Natural killer cell treated with Interleukin-12 subunit alpha and Interleukin-12 subunit beta and Interleukin-15 and Interleukin-18, amount 100 ng/mL, for 72 hours (primary cell): ENCODE data around the gene GALR2. TPM values are rescaled to one million over a fixed set of nuclear protein-coding genes. Genes with fewer than 3 reads are reported as not detected.

Experiments
- ATAC-seq, 2 donors: fragments of 150-1000 bp; cut with Tn5 transposase in 1 of 2; sonication (Bioruptor Pico), chemical (Tn5 transposase) in 1 of 2; 2 replicates each; pipeline ENCODE4 v1.10.0; 2021
- DNase-seq: peaks from one replicate; pipeline ENCODE4 v3.0.0; 2022; ENCODE audit warnings: low spot score
- H3K27ac Mint-ChIP-seq, 2 donors: 1 replicate in 1 of 2; 2 replicates in 1 of 2; pipeline ENCODE4 v1.8.0; 2022; ENCODE audit warnings: mixed read lengths in 2 of 2, mild to moderate bottlenecking in 1 of 2, moderate library complexity in 1 of 2
- H3K27me3 Mint-ChIP-seq, 2 donors: 1 replicate in 1 of 2; 2 replicates in 1 of 2; pipeline ENCODE4 v1.8.0; 2022; ENCODE audit warnings: mixed read lengths in 2 of 2
- H3K36me3 Mint-ChIP-seq: one replicate; pipeline ENCODE4 v1.8.0; 2022; ENCODE audit warnings: mixed read lengths
- H3K4me1 Mint-ChIP-seq, 2 donors: 1 replicate in 1 of 2; 2 replicates in 1 of 2; pipeline ENCODE4 v1.8.0; 2022; ENCODE audit warnings: low read depth in 2 of 2, mixed read lengths in 2 of 2, mild to moderate bottlenecking in 1 of 2
- H3K4me3 Mint-ChIP-seq: one replicate; pipeline ENCODE4 v1.8.0; 2022; ENCODE audit warnings: mixed read lengths
- H3K9me3 Mint-ChIP-seq: 2 replicates; pipeline ENCODE4 v1.8.0; 2022; ENCODE audit warnings: mixed read lengths
- total RNA-seq, 2 donors: library from RNA; stranded (reverse); gene quantifications; one replicate each; pipeline ENCODE4 v1.2.3, GENCODE V29; 2022

The GALR2 gene
- total RNA-seq, 2 donors from 2014 or later, result 0.21 to 0.75 TPM

GRCh38 chr17:76079956-76080767, 5.6 kb downstream of the GALR2 start:
- Mint-ChIP-seq H3K27me3 (peaks cover 21 to 31% of the 10 kb centered on the region in 2 donors), H3K27ac (no peak overlapping the region), H3K4me3 (no peak overlapping the region), H3K4me1 (peaks cover 10 to 13% of the 10 kb centered on the region in 2 donors), H3K9me3 (no peaks in the 10 kb centered on the region), H3K36me3 (peaks cover 7% of the 10 kb centered on the region)
- DNase-seq, result no peak
- ATAC-seq, result peak in 1 of 2 donors; percentile 16

GRCh38 chr17:76080768-76081287, 6.2 kb downstream of the GALR2 start:
- ATAC-seq, result no peak
- Mint-ChIP-seq H3K4me3 (no peak overlapping the region), H3K9me3 (no peaks in the 10 kb centered on the region), H3K36me3 (peaks cover 7% of the 10 kb centered on the region), H3K27me3 (peaks cover 16 to 26% of the 10 kb centered on the region in 2 donors), H3K4me1 (peaks cover 5 to 11% of the 10 kb centered on the region in 2 donors), H3K27ac (no peak overlapping the region)
- DNase-seq, result no peak

GRCh38 chr17:76081295-76082210, 7.0 kb downstream of the GALR2 start:
- H3K4me1 Mint-ChIP-seq, result peaks cover 5 to 9% of the 10 kb centered on the region in 2 donors
- H3K4me3 Mint-ChIP-seq, result no peak overlapping the region
- H3K27ac Mint-ChIP-seq, result no peak overlapping the region
- H3K9me3 Mint-ChIP-seq, result no peaks in the 10 kb centered on the region
- no peak for DNase-seq
- peaks cover 7% of the 10 kb centered on the region for H3K36me3 Mint-ChIP-seq
- H3K27me3 Mint-ChIP-seq, result peaks cover 16 to 25% of the 10 kb centered on the region in 2 donors
- no peak for ATAC-seq

GRCh38 chr17:76082326-76083251, 8.0 kb downstream of the GALR2 start:
- Mint-ChIP-seq H3K27me3 (peaks cover 6 to 15% of the 10 kb centered on the region in 2 donors), H3K9me3 (no peaks in the 10 kb centered on the region), H3K36me3 (peaks cover 7% of the 10 kb centered on the region), H3K27ac (no peak overlapping the region), H3K4me1 (no peaks in the 10 kb centered on the region), H3K4me3 (no peak overlapping the region)
- DNase-seq (no peak), ATAC-seq (no peak)

GRCh38 chr17:76083536-76084182, 9.1 kb downstream of the GALR2 start:
- Mint-ChIP-seq H3K27ac (no peak overlapping the region), H3K9me3 (no peaks in the 10 kb centered on the region), H3K36me3 (peaks cover 7% of the 10 kb centered on the region), H3K27me3 (peaks cover 2 to 8% of the 10 kb centered on the region in 2 donors), H3K4me3 (no peak overlapping the region), H3K4me1 (peaks cover 0 to 2% of the 10 kb centered on the region in 2 donors)
- DNase-seq (peak; percentile 58), ATAC-seq (no peak)

GRCh38 chr17:76085066-76085730, 10.6 kb downstream of the GALR2 start:
- H3K27ac Mint-ChIP-seq, result no peak overlapping the region
- no peaks in the 10 kb centered on the region for H3K9me3 Mint-ChIP-seq
- DNase-seq (no peak), ATAC-seq (no peak)
- peaks cover 7% of the 10 kb centered on the region for H3K36me3 Mint-ChIP-seq
- no peak overlapping the region for H3K4me3 Mint-ChIP-seq
- H3K27me3 Mint-ChIP-seq, result no peaks in the 10 kb centered on the region
- H3K4me1 Mint-ChIP-seq, result peaks cover 0 to 2% of the 10 kb centered on the region in 2 donors

- no peak for DNase-seq
- no peak overlapping the region for H3K27ac Mint-ChIP-seq
- no peaks in the 10 kb centered on the region for H3K9me3 Mint-ChIP-seq
- no peak overlapping the region for H3K4me3 Mint-ChIP-seq
- H3K36me3 Mint-ChIP-seq, result peaks cover 7% of the 10 kb centered on the region
- no peak for ATAC-seq
- peaks cover 0 to 2% of the 10 kb centered on the region in 2 donors for H3K4me1 Mint-ChIP-seq
- no peaks in the 10 kb centered on the region for H3K27me3 Mint-ChIP-seq
Observed at GRCh38 chr17:76085731-76086366, 11.3 kb downstream of the GALR2 start.

- H3K9me3 Mint-ChIP-seq, result no peaks in the 10 kb centered on the region
- H3K4me1 Mint-ChIP-seq, result peaks cover 0 to 2% of the 10 kb centered on the region in 2 donors
- H3K27ac Mint-ChIP-seq, result no peak overlapping the region
- H3K4me3 Mint-ChIP-seq, result no peak overlapping the region
- peaks cover 7% of the 10 kb centered on the region for H3K36me3 Mint-ChIP-seq
- ATAC-seq (no peak), DNase-seq (no peak)
- H3K27me3 Mint-ChIP-seq, result no peaks in the 10 kb centered on the region
Observed at GRCh38 chr17:76086384-76086783, 11.8 kb downstream of the GALR2 start.

GRCh38 chr17:76087531-76087930, 12.9 kb downstream of the GALR2 start:
- ATAC-seq (no peak), DNase-seq (no peak)
- Mint-ChIP-seq H3K36me3 (peaks cover 7% of the 10 kb centered on the region), H3K27ac (no peak overlapping the region), H3K4me3 (no peak overlapping the region), H3K27me3 (no peaks in the 10 kb centered on the region), H3K9me3 (no peaks in the 10 kb centered on the region), H3K4me1 (peaks cover 0 to 2% of the 10 kb centered on the region in 2 donors)

- peaks cover 0 to 2% of the 10 kb centered on the region in 2 donors for H3K4me1 Mint-ChIP-seq
- DNase-seq (no peak), ATAC-seq (no peak)
- no peaks in the 10 kb centered on the region for H3K27me3 Mint-ChIP-seq
- no peaks in the 10 kb centered on the region for H3K9me3 Mint-ChIP-seq
- no peak overlapping the region for H3K27ac Mint-ChIP-seq
- peaks cover 7% of the 10 kb centered on the region for H3K36me3 Mint-ChIP-seq
- no peak overlapping the region for H3K4me3 Mint-ChIP-seq
Observed at GRCh38 chr17:76088041-76088867, 13.7 kb downstream of the GALR2 start.

- Mint-ChIP-seq H3K27ac (no peak overlapping the region), H3K36me3 (peaks cover 7% of the 10 kb centered on the region)
Observed at GRCh38 chr17:76088868-76089576, 14.4 kb downstream of the GALR2 start.

More at GRCh38 chr17:76088868-76089576, 14.4 kb downstream of the GALR2 start:
- H3K27me3 Mint-ChIP-seq, result no peaks in the 10 kb centered on the region
- no peaks in the 10 kb centered on the region for H3K9me3 Mint-ChIP-seq
- no peak overlapping the region for H3K4me3 Mint-ChIP-seq
- DNase-seq (no peak), ATAC-seq (no peak)
- H3K4me1 Mint-ChIP-seq, result peaks cover 0 to 2% of the 10 kb centered on the region in 2 donors
